ENCODE data around the gene RCOR1.

The RCOR1 gene

DNA sequence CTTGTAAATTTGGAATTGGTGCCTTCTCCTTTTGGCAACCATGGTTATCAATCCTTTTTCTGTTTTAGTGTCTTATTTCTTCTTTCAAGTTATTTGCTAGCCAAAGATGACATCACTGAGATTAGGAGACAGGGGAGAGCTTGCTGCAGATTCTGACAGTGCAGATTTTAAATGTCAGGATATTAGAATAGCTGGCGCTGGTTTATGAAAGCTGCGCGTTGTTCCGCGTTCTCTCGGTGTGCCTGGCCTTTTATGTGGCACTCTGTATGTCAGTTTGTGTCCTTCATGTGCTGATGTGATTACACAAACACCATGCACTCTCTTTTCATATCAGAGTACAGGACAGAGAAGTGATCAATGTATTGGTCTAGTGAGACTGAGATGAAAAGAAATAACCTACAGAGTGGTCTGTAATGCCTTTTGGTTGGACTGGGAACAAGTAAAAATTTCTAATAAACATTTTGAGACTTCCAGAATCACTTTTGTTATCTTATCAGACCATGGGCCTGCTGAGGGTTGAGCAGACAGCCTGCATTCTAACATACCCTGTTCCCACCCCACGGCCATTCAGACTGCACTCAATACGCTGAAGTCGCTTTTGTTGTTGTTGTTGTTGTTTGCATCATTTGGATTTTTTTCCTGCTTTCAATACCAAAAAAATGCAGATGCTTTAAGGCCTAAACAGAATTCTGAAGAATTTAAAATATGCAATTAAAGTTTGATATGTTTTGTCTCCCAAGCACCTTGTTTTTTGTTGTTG is 135.1 kb downstream of the RCOR1 start:
- H2AK5ac ChIP-seq (ENCODE audit: low read length) = no peak overlapping the region
- no peak overlapping the region for H2BK15ac ChIP-seq (replicated peaks; ENCODE audit: low read depth)
- no peak overlapping the region for H3K56ac ChIP-seq (ENCODE audit: low read length)
- no peaks in the 10 kb centered on the region for H3K27me3 ChIP-seq (ENCODE audit: insufficient read depth, low read length, poor library complexity)
- H2BK5ac ChIP-seq (ENCODE audit: low read length) = no peak overlapping the region
- no peak overlapping the region for H2BK120ac ChIP-seq (ENCODE audit: low read depth, low read length)
- no peak overlapping the region for H3K4me2 ChIP-seq (ENCODE audit: low read length)
- no peaks in the 10 kb centered on the region for H3K79me2 ChIP-seq (ENCODE audit: control insufficient read depth, insufficient read depth, low read length)
- H3K9ac ChIP-seq (ENCODE audit: low read length) = no peak overlapping the region
- no peak overlapping the region for H4K5ac ChIP-seq (ENCODE audit: low read length)
- no CpG with 5 or more reads among the region's 9 CpGs for WGBS (ENCODE audit: extremely low coverage, insufficient coverage, low lambda C conversion rate)
- H3K79me1 ChIP-seq (ENCODE audit: low read length) = peaks cover 3% of the 10 kb centered on the region
- H3K4ac ChIP-seq (ENCODE audit: low read depth, low read length) = no peak overlapping the region
- H3K18ac ChIP-seq (ENCODE audit: low read length) = no peak overlapping the region
- no peak overlapping the region for H3K23ac ChIP-seq (ENCODE audit: low read length)
- H3K36me3 ChIP-seq (ENCODE audit: control insufficient read depth, insufficient read depth, low read length) = peaks cover 16% of the 10 kb centered on the region
- H3K4me1 ChIP-seq (ENCODE audit: control insufficient read depth, low read depth, low read length) = no peaks in the 10 kb centered on the region
- H4K8ac ChIP-seq (ENCODE audit: low read depth, low read length) = no peak overlapping the region
- H3K4me3 ChIP-seq (ENCODE audit: low read length) = no peak overlapping the region
- peak; percentile 65 for DNase-seq
- no peak overlapping the region for H3K27ac ChIP-seq (ENCODE audit: low read depth, low read length)

DNA sequence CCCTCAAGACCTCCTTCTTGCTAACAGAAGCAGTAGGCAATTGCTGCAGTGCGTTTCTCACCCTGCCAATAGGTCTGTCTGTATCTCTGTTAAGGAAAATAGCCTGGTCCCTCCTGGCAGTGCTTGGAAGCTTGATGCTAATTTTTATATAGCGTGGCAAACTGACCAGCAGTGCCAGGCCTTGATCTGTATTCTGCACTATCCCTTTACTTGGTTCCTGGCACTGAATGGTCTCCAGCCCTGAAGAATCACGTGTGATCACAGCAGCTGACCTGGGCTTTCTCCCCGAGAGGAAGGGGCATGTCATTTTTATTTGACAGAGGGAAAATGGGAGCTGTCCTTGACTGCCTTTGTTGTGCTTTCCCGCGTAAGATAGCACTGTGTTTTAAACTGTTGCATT is 136.1 kb downstream of the RCOR1 start:
- peaks cover 16% of the 10 kb centered on the region for H3K36me3 ChIP-seq (ENCODE audit: control insufficient read depth, insufficient read depth, low read length)
- H4K8ac ChIP-seq (ENCODE audit: low read depth, low read length) = no peak overlapping the region
- no peak overlapping the region for H3K9ac ChIP-seq (ENCODE audit: low read length)
- no peak overlapping the region for H4K5ac ChIP-seq (ENCODE audit: low read length)
- no peak overlapping the region for H3K18ac ChIP-seq (ENCODE audit: low read length)
- H3K4ac ChIP-seq (ENCODE audit: low read depth, low read length) = no peak overlapping the region
- no peak overlapping the region for H3K23ac ChIP-seq (ENCODE audit: low read length)
- H3K27me3 ChIP-seq (ENCODE audit: insufficient read depth, low read length, poor library complexity) = no peaks in the 10 kb centered on the region
- no peak overlapping the region for H2BK15ac ChIP-seq (replicated peaks; ENCODE audit: low read depth)
- no peaks in the 10 kb centered on the region for H3K79me2 ChIP-seq (ENCODE audit: control insufficient read depth, insufficient read depth, low read length)
- no peak overlapping the region for H3K4me2 ChIP-seq (ENCODE audit: low read length)
- no peaks in the 10 kb centered on the region for H3K4me1 ChIP-seq (ENCODE audit: control insufficient read depth, low read depth, low read length)
- peaks cover 3% of the 10 kb centered on the region for H3K79me1 ChIP-seq (ENCODE audit: low read length)
- H3K4me3 ChIP-seq (ENCODE audit: low read length) = no peak overlapping the region
- WGBS (ENCODE audit: extremely low coverage, insufficient coverage, low lambda C conversion rate) = no CpG with 5 or more reads among the region's 6 CpGs
- H2BK120ac ChIP-seq (ENCODE audit: low read depth, low read length) = no peak overlapping the region
- no peak for DNase-seq
- H3K27ac ChIP-seq (ENCODE audit: low read depth, low read length) = no peak overlapping the region
- no peak overlapping the region for H2BK5ac ChIP-seq (ENCODE audit: low read length)
- no peak overlapping the region for H3K56ac ChIP-seq (ENCODE audit: low read length)
- H2AK5ac ChIP-seq (ENCODE audit: low read length) = no peak overlapping the region

DNA sequence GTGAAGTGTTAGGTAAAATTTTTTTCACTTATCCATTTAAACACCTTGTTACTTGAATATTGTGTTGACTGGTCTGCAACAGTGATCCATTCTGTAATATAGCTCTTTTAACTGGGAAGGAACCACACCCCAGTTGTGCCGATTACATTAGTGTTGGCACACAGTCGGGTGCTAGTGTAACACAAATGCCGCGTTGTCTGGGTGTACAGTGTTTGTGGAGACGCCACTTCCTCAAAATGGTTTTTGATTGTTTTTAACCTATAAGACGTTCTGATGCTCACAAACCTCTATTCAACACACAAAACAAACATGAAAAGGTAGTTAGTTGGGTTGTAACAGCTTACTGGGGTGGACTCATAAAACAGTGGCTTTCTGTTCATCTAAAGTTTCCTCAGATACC is 136.8 kb downstream of the RCOR1 start:
- H2AK5ac ChIP-seq (ENCODE audit: low read length) = no peak overlapping the region
- H3K4me3 ChIP-seq (ENCODE audit: low read length) = no peak overlapping the region
- no peak for DNase-seq
- no peak overlapping the region for H3K27ac ChIP-seq (ENCODE audit: low read depth, low read length)
- H3K36me3 ChIP-seq (ENCODE audit: control insufficient read depth, insufficient read depth, low read length) = peaks cover 14% of the 10 kb centered on the region
- no peak overlapping the region for H2BK15ac ChIP-seq (replicated peaks; ENCODE audit: low read depth)
- no peak overlapping the region for H3K9ac ChIP-seq (ENCODE audit: low read length)
- H4K5ac ChIP-seq (ENCODE audit: low read length) = no peak overlapping the region
- no peaks in the 10 kb centered on the region for H3K79me2 ChIP-seq (ENCODE audit: control insufficient read depth, insufficient read depth, low read length)
- WGBS (ENCODE audit: extremely low coverage, insufficient coverage, low lambda C conversion rate) = no CpG with 5 or more reads among the region's 6 CpGs
- no peak overlapping the region for H3K56ac ChIP-seq (ENCODE audit: low read length)
- H3K23ac ChIP-seq (ENCODE audit: low read length) = no peak overlapping the region
- H3K4ac ChIP-seq (ENCODE audit: low read depth, low read length) = no peak overlapping the region
- H4K8ac ChIP-seq (ENCODE audit: low read depth, low read length) = no peak overlapping the region
- no peaks in the 10 kb centered on the region for H3K4me1 ChIP-seq (ENCODE audit: control insufficient read depth, low read depth, low read length)
- no peak overlapping the region for H3K18ac ChIP-seq (ENCODE audit: low read length)
- no peaks in the 10 kb centered on the region for H3K27me3 ChIP-seq (ENCODE audit: insufficient read depth, low read length, poor library complexity)
- peaks cover 3% of the 10 kb centered on the region for H3K79me1 ChIP-seq (ENCODE audit: low read length)
- H3K4me2 ChIP-seq (ENCODE audit: low read length) = no peak overlapping the region
- no peak overlapping the region for H2BK120ac ChIP-seq (ENCODE audit: low read depth, low read length)
- no peak overlapping the region for H2BK5ac ChIP-seq (ENCODE audit: low read length)

GRCh38 chr14:102729825-102730224 is 137.4 kb downstream of the RCOR1 start:
- no peak for DNase-seq
- H3K4me1 ChIP-seq (ENCODE audit: control insufficient read depth, low read depth, low read length) = no peaks in the 10 kb centered on the region
- no peak overlapping the region for H3K27ac ChIP-seq (ENCODE audit: low read depth, low read length)
- no peak overlapping the region for H3K4me2 ChIP-seq (ENCODE audit: low read length)
- H3K4me3 ChIP-seq (ENCODE audit: low read length) = no peak overlapping the region
- H3K27me3 ChIP-seq (ENCODE audit: insufficient read depth, low read length, poor library complexity) = no peaks in the 10 kb centered on the region
- H2AK5ac ChIP-seq (ENCODE audit: low read length) = no peak overlapping the region
- no CpG with 5 or more reads among the region's 8 CpGs for WGBS (ENCODE audit: extremely low coverage, insufficient coverage, low lambda C conversion rate)
- H4K8ac ChIP-seq (ENCODE audit: low read depth, low read length) = no peak overlapping the region
- no peak overlapping the region for H2BK15ac ChIP-seq (replicated peaks; ENCODE audit: low read depth)
- H3K18ac ChIP-seq (ENCODE audit: low read length) = no peak overlapping the region
- no peak overlapping the region for H2BK120ac ChIP-seq (ENCODE audit: low read depth, low read length)
- H3K79me2 ChIP-seq (ENCODE audit: control insufficient read depth, insufficient read depth, low read length) = no peaks in the 10 kb centered on the region
- no peak overlapping the region for H2BK5ac ChIP-seq (ENCODE audit: low read length)
- no peak overlapping the region for H4K5ac ChIP-seq (ENCODE audit: low read length)
- H3K4ac ChIP-seq (ENCODE audit: low read depth, low read length) = no peak overlapping the region
- H3K23ac ChIP-seq (ENCODE audit: low read length) = no peak overlapping the region
- peak overlapping the region; percentile 7 for H3K56ac ChIP-seq (ENCODE audit: low read length)
- peaks cover 14% of the 10 kb centered on the region for H3K36me3 ChIP-seq (ENCODE audit: control insufficient read depth, insufficient read depth, low read length)
- H3K79me1 ChIP-seq (ENCODE audit: low read length) = peaks cover 3% of the 10 kb centered on the region
- no peak overlapping the region for H3K9ac ChIP-seq (ENCODE audit: low read length)

GRCh38 chr14:102731101-102731870 is 138.8 kb downstream of the RCOR1 start:
- no peak overlapping the region for H4K5ac ChIP-seq (ENCODE audit: low read length)
- H2BK120ac ChIP-seq (ENCODE audit: low read depth, low read length) = no peak overlapping the region
- H2BK15ac ChIP-seq (replicated peaks; ENCODE audit: low read depth) = no peak overlapping the region
- no peak overlapping the region for H2AK5ac ChIP-seq (ENCODE audit: low read length)
- H3K79me1 ChIP-seq (ENCODE audit: low read length) = peaks cover 3% of the 10 kb centered on the region
- H3K4me2 ChIP-seq (ENCODE audit: low read length) = no peak overlapping the region
- no peak overlapping the region for H3K4me3 ChIP-seq (ENCODE audit: low read length)
- no peak overlapping the region for H4K8ac ChIP-seq (ENCODE audit: low read depth, low read length)
- H3K27ac ChIP-seq (ENCODE audit: low read depth, low read length) = no peak overlapping the region
- no peak overlapping the region for H3K56ac ChIP-seq (ENCODE audit: low read length)
- no peaks in the 10 kb centered on the region for H3K4me1 ChIP-seq (ENCODE audit: control insufficient read depth, low read depth, low read length)
- H3K36me3 ChIP-seq (ENCODE audit: control insufficient read depth, insufficient read depth, low read length) = peaks cover 15% of the 10 kb centered on the region
- H3K27me3 ChIP-seq (ENCODE audit: insufficient read depth, low read length, poor library complexity) = no peaks in the 10 kb centered on the region
- H3K79me2 ChIP-seq (ENCODE audit: control insufficient read depth, insufficient read depth, low read length) = no peaks in the 10 kb centered on the region
- H3K23ac ChIP-seq (ENCODE audit: low read length) = no peak overlapping the region
- no peak overlapping the region for H2BK5ac ChIP-seq (ENCODE audit: low read length)
- no peak overlapping the region for H3K9ac ChIP-seq (ENCODE audit: low read length)
- no CpG with 5 or more reads among the region's 15 CpGs for WGBS (ENCODE audit: extremely low coverage, insufficient coverage, low lambda C conversion rate)
- H3K18ac ChIP-seq (ENCODE audit: low read length) = no peak overlapping the region
- no peak for DNase-seq
- no peak overlapping the region for H3K4ac ChIP-seq (ENCODE audit: low read depth, low read length)

Data from mesendoderm (in vitro differentiated cells).